Measurements from ENCODE around the gene RIC8B. TPM values are rescaled to one million over a fixed set of nuclear protein-coding genes. Genes with fewer than 3 reads are reported as not detected.

RIC8B gene
- total and polyA plus RNA-seq, 2 of the 13 experiments (the other 11 are each of a cell fraction or from before 2014, with no cell fraction given): 5.1 to 7.5 TPM

GRCh38 chr12:106736051-106736957 is 38.2 kb upstream of the RIC8B start:
- peak; percentile 42; the same call in 2 of the 3 replicates for ATAC-seq
- peak overlapping the region; percentile 43 for H2AFZ ChIP-seq (ENCODE audit: low read length)
- ChIA-PET POLR2A (interaction anchor here (0.6 kb wide), 1 partner anchor 38 kb away, joined by 3 read pairs; the partner anchor contains the start of gene RIC8B), CTCF (ENCODE audit: low intra/inter-chr PET ratio, low total read pairs) (interaction anchor here (0.8 kb wide), 1 partner anchor 105 kb away, joined by 3 read pairs; no protein-coding TSS in a partner anchor)
- peak; percentile 20 for DNase-seq (ENCODE audit: low spot score)
- WGBS (ENCODE audit: low lambda C conversion rate): 10% methylated on average over 9 of the region's 9 CpGs
- intact Hi-C loops (cut with micrococcal nuclease; ENCODE audit: unreplicated experiment): no loop called here
- H3K4me3 ChIP-seq (replicated peaks in 1 of 3; ENCODE audit: insufficient read depth in 1 of 3, low read depth in 2 of 3, low read length in 3 of 3): no peak overlapping the region
- H3K79me2 ChIP-seq (ENCODE audit: insufficient read depth, low read length): no peaks in the 10 kb centered on the region
- no peaks in the 10 kb centered on the region for H3K9me3 ChIP-seq (ENCODE audit: low read length)
- H3K4me2 ChIP-seq (ENCODE audit: low read depth, low read length): no peak overlapping the region
- FAIRE-seq: no peak
- H3K9ac ChIP-seq (ENCODE audit: insufficient read depth, low read depth, low read length): no peak overlapping the region
- BruUV-seq (replicated peaks): no TSS peak
- H3K27me3 ChIP-seq (ENCODE audit: control insufficient read depth in 1 of 2, insufficient read depth in 2 of 2, low read length in 2 of 2): no peaks in the 10 kb centered on the region
- no peaks in the 10 kb centered on the region for H3K36me3 ChIP-seq (replicated peaks in 1 of 2; ENCODE audit: control insufficient read depth in 1 of 2, insufficient read depth in 2 of 2, low read length in 2 of 2)
- in situ Hi-C loops (cut with HindIII; ENCODE audit: extremely low pct_ligation_motif_present, low pct_unique_long_range_greater_than_20kb): no loop called here
- H3K27ac ChIP-seq (ENCODE audit: extremely low read length, insufficient read depth, low read length): no peak overlapping the region
- peaks cover 5% of the 10 kb centered on the region; the same call in 1 of the 2 replicates for H3K4me1 ChIP-seq (ENCODE audit: insufficient read depth, low read length)
- no peaks in the 10 kb centered on the region for H4K20me1 ChIP-seq (ENCODE audit: insufficient read depth, low read length)
- TF ChIP-seq PPARG (CRISPR knock-in tag; conservative IDR thresholded peaks at IDR 0.05) (no peak), SMC3 (IDR thresholded peaks at IDR 0.05; ENCODE audit: low read length) (peak; percentile 26; the same call in 1 of the 2 replicates), POLR2AphosphoS2 (IDR thresholded peaks at IDR 0.05; ENCODE audit: low read depth, low read length) (no peak), MZF1 (CRISPR knock-in tag; IDR thresholded peaks at IDR 0.05; ENCODE audit: borderline replicate concordance) (no peak), CSRNP1 (CRISPR knock-in tag; IDR thresholded peaks at IDR 0.05) (no peak), ZNF737 (CRISPR knock-in tag; IDR thresholded peaks at IDR 0.05; ENCODE audit: borderline replicate concordance) (no peak), ZNF792 (CRISPR knock-in tag; IDR thresholded peaks at IDR 0.05) (no peak), ELK4 (CRISPR knock-in tag; IDR thresholded peaks at IDR 0.05; ENCODE audit: borderline replicate concordance) (no peak), STAG1 (CRISPR knock-in tag; IDR thresholded peaks at IDR 0.05) (peak; percentile 56), PRDM4 (CRISPR knock-in tag; IDR thresholded peaks at IDR 0.05; ENCODE audit: borderline replicate concordance) (no peak), SMAD1 (CRISPR knock-in tag; IDR thresholded peaks at IDR 0.05; ENCODE audit: borderline replicate concordance, low read depth) (no peak), FUBP1 (CRISPR knock-in tag; IDR thresholded peaks at IDR 0.05; ENCODE audit: borderline replicate concordance) (no peak), MXD3 (CRISPR knock-in tag; IDR thresholded peaks at IDR 0.05) (no peak), ARNTL (CRISPR knock-in tag; IDR thresholded peaks at IDR 0.05) (no peak)

Data from HepG2 (cell line).